B cell (primary cell): ENCODE results near the gene TMED10. TPM values are rescaled to one million over a fixed set of nuclear protein-coding genes. Genes with fewer than 3 reads are reported as not detected.

Experiments used
- ATAC-seq: fragments of 200-7000 bp; cut with Tn5 transposase; one replicate; pipeline ENCODE4 v1.10.0; 2021; ENCODE audit warnings: low read depth, mild to moderate bottlenecking, moderate number of reproducible peaks, moderate library complexity
- CTCF ChIA-PET: fragments of 350-600 bp; sonication (Branson Sonifier 250); formaldehyde crosslinking; loops from one replicate; lab custom pipeline; 2021; ENCODE audit warnings: antibody characterized with exemption, inconsistent platforms; lab: Charles Lee
- POLR2A ChIA-PET: fragments of 350-600 bp; sonication (Branson Sonifier 250); formaldehyde crosslinking; loops from one replicate; lab custom pipeline; 2021; ENCODE audit warnings: antibody characterized with exemption; lab: Charles Lee
- DNase-seq: peaks from one replicate; pipeline ENCODE4 v3.0.0; 2013
- H2AFZ ChIP-seq: 2 replicates; pipeline ENCODE4 v1.6.1; 2012; ENCODE audit warnings: mild to moderate bottlenecking, low read depth, low read length; ENCODE audit not compliant: insufficient read depth, poor library complexity, severe bottlenecking
- H3K27ac ChIP-seq, 2 donors: 1 replicate in 1 of 2; 2 replicates in 1 of 2; pipeline ENCODE4 v1.5.1; 2012 to 2013; ENCODE audit warnings: low read length in 2 of 2, mild to moderate bottlenecking in 2 of 2, moderate library complexity in 1 of 2
- H3K27me3 ChIP-seq, 4 experiments: fragments of 200-600 bp in 1 of 4; sonication (generic) in 1 of 4; replicated peaks in 1 of 4; 1 replicate in 2 of 4; 2 replicates in 2 of 4; pipeline versions ENCODE4 v1.6.1 to v1.7.0; 2013 to 2016; ENCODE audit warnings: low read length in 3 of 4, mild to moderate bottlenecking in 2 of 4, mixed read lengths in 1 of 4, moderate library complexity in 1 of 4; ENCODE audit not compliant: insufficient read depth in 4 of 4, control insufficient read depth in 3 of 4; ENCODE audit errors: control extremely low read depth in 1 of 4
- H3K36me3 ChIP-seq, 2 experiments: replicated peaks in 1 of 2; 1 replicate in 1 of 2; 2 replicates in 1 of 2; pipeline versions ENCODE4 v1.6.1 to v1.7.1; 2013; ENCODE audit warnings: low read length in 1 of 2; ENCODE audit not compliant: insufficient read depth in 2 of 2, control insufficient read depth in 1 of 2; ENCODE audit errors: control extremely low read depth in 1 of 2, extremely low read depth in 1 of 2
- H3K4me1 ChIP-seq, 2 donors: fragments of 200-600 bp in 1 of 2; sonication (generic) in 1 of 2; 1 replicate in 1 of 2; 2 replicates in 1 of 2; pipeline versions ENCODE4 v1.5.1 to v1.6.1; 2013 to 2017; ENCODE audit warnings: low read length in 2 of 2; ENCODE audit not compliant: control insufficient read depth in 2 of 2, insufficient read depth in 2 of 2
- H3K4me2 ChIP-seq: replicated peaks from 2 replicates; pipeline ENCODE3; 2012; ENCODE audit warnings: mild to moderate bottlenecking, low read depth, low read length; ENCODE audit not compliant: poor library complexity, severe bottlenecking
- H3K4me3 ChIP-seq, 5 experiments: fragments of 200-600 bp in 1 of 5; sonication (generic) in 1 of 5; 1 replicate in 3 of 5; 2 replicates in 2 of 5; pipeline versions ENCODE4 v1.5.1 to v1.7.0; 2011 to 2016; ENCODE audit warnings: low read length in 4 of 5, mild to moderate bottlenecking in 4 of 5, low read depth in 2 of 5, control low read depth in 1 of 5, moderate library complexity in 1 of 5; ENCODE audit not compliant: insufficient read depth in 1 of 5; ENCODE audit errors: control extremely low read depth in 1 of 5, extremely low read depth in 1 of 5
- H3K79me2 ChIP-seq: fragments of 200-600 bp; sonication (generic); one replicate; pipeline ENCODE4 v1.6.0; 2016; ENCODE audit warnings: low read length; ENCODE audit not compliant: control insufficient read depth, insufficient read depth
- H3K9ac ChIP-seq: fragments of 200-600 bp; sonication (generic); 2 replicates; pipeline ENCODE4 v1.6.1; 2017; ENCODE audit warnings: mild to moderate bottlenecking, low read length, moderate library complexity
- H3K9me3 ChIP-seq, 3 donors: one replicate each; pipeline versions ENCODE4 v1.6.1 to v1.7.1; 2013; ENCODE audit warnings: low read length in 2 of 3; ENCODE audit not compliant: control insufficient read depth in 2 of 3, insufficient read depth in 1 of 3; ENCODE audit errors: control extremely low read depth in 1 of 3
- H4K20me1 ChIP-seq: 2 replicates; pipeline ENCODE4 v1.6.0; 2012; ENCODE audit warnings: mild to moderate bottlenecking, low read length; ENCODE audit not compliant: insufficient read depth, control insufficient read depth, poor library complexity, severe bottlenecking
- H3K27ac Mint-ChIP-seq: one replicate; pipeline ENCODE4 v1.8.0; 2021; ENCODE audit warnings: mixed read lengths
- H3K27me3 Mint-ChIP-seq: one replicate; pipeline ENCODE4 v1.8.0; 2021; ENCODE audit warnings: mixed read lengths
- H3K4me1 Mint-ChIP-seq: one replicate; pipeline ENCODE4 v1.8.0; 2021; ENCODE audit warnings: mixed read lengths
- H3K4me3 Mint-ChIP-seq: one replicate; pipeline ENCODE4 v1.8.0; 2021; ENCODE audit warnings: mixed read lengths
- H3K9me3 Mint-ChIP-seq: one replicate; pipeline ENCODE4 v1.8.0; 2022; ENCODE audit warnings: mixed read lengths; ENCODE audit not compliant: insufficient read depth
- CTCF ChIP-seq: fragments of 200-600 bp; IDR thresholded peaks from one replicate; pipeline ENCODE4 v1.8.0; 2022; ENCODE audit warnings: antibody characterized with exemption, mild to moderate bottlenecking
- EZH2 ChIP-seq: IDR thresholded peaks from 2 replicates; pipeline ENCODE4 v1.6.1; 2012; ENCODE audit warnings: borderline replicate concordance, low read depth, mild to moderate bottlenecking, moderate library complexity, low read length; ENCODE audit not compliant: insufficient read depth, poor library complexity, severe bottlenecking
- WGBS: methylation state at CpG from one replicate; pipeline ENCODE4 v1.1.5; 2013; ENCODE audit warnings: missing lambda C conversion rate; ENCODE audit not compliant: insufficient coverage; 5-methylcytosine and 5-hydroxymethylcytosine counted together
- intact Hi-C: fragments of 100-400 bp; cut with micrococcal nuclease; formaldehyde crosslinking; loops from one replicate; pipeline ENCODE4 v1.10.0; 2022
- polyA plus RNA-seq: library from polyadenylated mRNA; depleted of rRNA; stranded (reverse); fragments of >200 nt; gene quantifications from 2 replicates; pipeline ENCODE4 v1.2.3, GENCODE V29; 2012
- total RNA-seq, 2 donors: library from RNA; stranded (reverse); fragments of 120-200 nt in 1 of 2; gene quantifications; 1 replicate in 1 of 2; 2 replicates in 1 of 2; pipeline versions ENCODE4 v1.2.3 to v1.2.4, GENCODE V29; 2013 to 2022

The TMED10 gene
- total and polyA plus RNA-seq, 2 donors (not counting 1 experiment from before 2014, with no cell fraction given), result 72.0 to 111 TPM

GRCh38 chr14:75165586-75166391 lies 10.6 kb downstream of the TMED10 start:
- Histone ChIP-seq H3K4me1 (peaks cover 3% of the 10 kb centered on the region in 2 donors), H3K27me3 (no peaks in the 10 kb centered on the region), H3K4me2 (no peak overlapping the region), H3K27ac (no peak overlapping the region), H3K36me3 (peaks cover 0 to 2% of the 10 kb centered on the region in 2 experiments), H2AFZ (no peak overlapping the region), H3K9ac (no peak overlapping the region), H4K20me1 (peaks cover 58% of the 10 kb centered on the region), H3K4me3 (no peak overlapping the region), H3K9me3 (no peaks in the 10 kb centered on the region), H3K79me2 (peaks cover 98% of the 10 kb centered on the region)
- no peak for ATAC-seq
- intact Hi-C loops, result no loop called here
- Mint-ChIP-seq H3K27me3 (no peaks in the 10 kb centered on the region), H3K4me3 (no peak overlapping the region), H3K27ac (no peak overlapping the region), H3K9me3 (no peaks in the 10 kb centered on the region), H3K4me1 (peaks cover 40% of the 10 kb centered on the region)
- ChIA-PET POLR2A (no interaction called here), CTCF (interaction anchor here (1.5 kb wide), 1 partner anchor 137 kb away, joined by 5 read pairs; no protein-coding TSS in a partner anchor)
- TF ChIP-seq CTCF (no peak), EZH2 (no peak)
- 92% methylated on average over 7 of the region's 8 CpGs for WGBS
- no peak for DNase-seq

GRCh38 chr14:75164809-75165208 lies 11.6 kb downstream of the TMED10 start:
- ATAC-seq, result no peak
- peaks cover 3% of the 10 kb centered on the region in 2 donors for H3K4me1 ChIP-seq

More at GRCh38 chr14:75164809-75165208, 11.6 kb downstream of the TMED10 start:
- Mint-ChIP-seq H3K9me3 (no peaks in the 10 kb centered on the region), H3K27me3 (no peaks in the 10 kb centered on the region), H3K4me1 (peaks cover 40% of the 10 kb centered on the region), H3K4me3 (no peak overlapping the region), H3K27ac (no peak overlapping the region)
- TF ChIP-seq EZH2, result no peak
- no peak for TF ChIP-seq CTCF
- no peak overlapping the region for H2AFZ ChIP-seq
- H3K36me3 ChIP-seq, result peaks cover 0 to 6% of the 10 kb centered on the region in 2 experiments
- H3K27me3 ChIP-seq, result no peaks in the 10 kb centered on the region
- H3K9me3 ChIP-seq, result no peaks in the 10 kb centered on the region
- ChIA-PET CTCF (interaction anchor here (0.7 kb wide), 1 partner anchor 115 kb away, joined by 5 read pairs; no protein-coding TSS in a partner anchor), POLR2A (no interaction called here)
- WGBS, result no CpG with 5 or more reads among the region's 1 CpG
- DNase-seq, result no peak
- H3K4me2 ChIP-seq, result no peak overlapping the region
- H3K9ac ChIP-seq, result no peak overlapping the region
- no peak overlapping the region for H3K4me3 ChIP-seq
- H3K79me2 ChIP-seq, result peaks cover 98% of the 10 kb centered on the region
- H3K27ac ChIP-seq, result no peak overlapping the region
- peaks cover 51% of the 10 kb centered on the region for H4K20me1 ChIP-seq
- intact Hi-C loops, result no loop called here
